Liver (tissue), 9 donors: Measurements from ENCODE around the gene INO80B. TPM values are rescaled to one million over a fixed set of nuclear protein-coding genes. Genes with fewer than 3 reads are reported as not detected.

Experiments used
- DNase-seq: peaks from one replicate; pipeline ENCODE4 v3.0.0-alpha.2; 2017; ENCODE audit warnings: low spot score
- H3K27ac ChIP-seq, 2 donors: one replicate each; pipeline ENCODE4 v1.7.0; 2013; ENCODE audit warnings: inconsistent platforms in 2 of 2, low read length in 2 of 2, control low read depth in 1 of 2, low read depth in 1 of 2, mild to moderate bottlenecking in 1 of 2
- H3K27me3 ChIP-seq, 4 donors: one replicate each; pipeline versions ENCODE4 v1.6.1 to v1.7.0; 2013; ENCODE audit warnings: low read length in 3 of 4, inconsistent platforms in 1 of 4, mild to moderate bottlenecking in 1 of 4, moderate library complexity in 1 of 4; ENCODE audit not compliant: control insufficient read depth in 4 of 4, insufficient read depth in 4 of 4
- H3K36me3 ChIP-seq, 4 donors: one replicate each; pipeline versions ENCODE4 v1.6.1 to v1.7.0; 2013; ENCODE audit warnings: low read length in 3 of 4, mild to moderate bottlenecking in 3 of 4, low read depth in 1 of 4, moderate library complexity in 1 of 4; ENCODE audit not compliant: control insufficient read depth in 4 of 4, insufficient read depth in 3 of 4
- H3K4me1 ChIP-seq, 4 donors: one replicate each; pipeline versions ENCODE4 v1.6.1 to v1.7.0; 2013; ENCODE audit warnings: low read length in 3 of 4, mild to moderate bottlenecking in 3 of 4, moderate library complexity in 1 of 4; ENCODE audit not compliant: control insufficient read depth in 4 of 4, insufficient read depth in 4 of 4
- H3K4me3 ChIP-seq, 3 donors: one replicate each; pipeline versions ENCODE4 v1.6.1 to v1.7.0; 2013; ENCODE audit warnings: low read length in 3 of 3, control low read depth in 1 of 3, low read depth in 1 of 3, mild to moderate bottlenecking in 1 of 3
- H3K9ac ChIP-seq, 2 donors: one replicate each; pipeline ENCODE4 v1.7.0; 2013; ENCODE audit warnings: low read length in 2 of 2, mild to moderate bottlenecking in 2 of 2, moderate library complexity in 2 of 2, control low read depth in 1 of 2, low read depth in 1 of 2
- H3K9me3 ChIP-seq, 4 donors: one replicate each; pipeline versions ENCODE4 v1.6.1 to v1.7.0; 2013; ENCODE audit warnings: low read length in 3 of 4; ENCODE audit not compliant: control insufficient read depth in 4 of 4
- ATF3 ChIP-seq: IDR thresholded peaks from 2 replicates; pipeline ENCODE4 v1.6.1; 2016; ENCODE audit warnings: antibody characterized with exemption
- CTCF ChIP-seq: fragments of 150-350 bp; IDR thresholded peaks from 2 replicates; pipeline ENCODE4 v1.5.1; 2017; ENCODE audit warnings: improper control_type of control experiment, low read depth, low read length; ENCODE audit not compliant: missing input control
- EGR1 ChIP-seq, 2 donors: IDR thresholded peaks; 2 replicates each; pipeline ENCODE4 v1.6.1; 2016 to 2018; ENCODE audit warnings: antibody characterized with exemption in 2 of 2, low read depth in 2 of 2
- FOXA1 ChIP-seq: IDR thresholded peaks from 2 replicates; pipeline ENCODE4 v1.6.1; 2016; ENCODE audit warnings: antibody characterized with exemption
- FOXA2 ChIP-seq: IDR thresholded peaks from 2 replicates; pipeline ENCODE4 v1.6.1; 2016; ENCODE audit warnings: antibody characterized with exemption
- GABPA ChIP-seq, 2 donors: IDR thresholded peaks in 1 of 2; conservative IDR thresholded peaks in 1 of 2; 2 replicates each; pipeline ENCODE4 v1.6.1; 2016; ENCODE audit warnings: antibody characterized with exemption in 2 of 2, mild to moderate bottlenecking in 1 of 2, moderate library complexity in 1 of 2
- HNF4A ChIP-seq, 2 donors: conservative IDR thresholded peaks; 2 replicates each; pipeline ENCODE4 v1.6.1; 2016; ENCODE audit warnings: antibody characterized with exemption in 2 of 2, mild to moderate bottlenecking in 2 of 2
- HNF4G ChIP-seq: IDR thresholded peaks from 2 replicates; pipeline ENCODE4 v1.6.1; 2016; ENCODE audit warnings: antibody characterized with exemption
- JUND ChIP-seq, 2 donors: IDR thresholded peaks; 2 replicates each; pipeline ENCODE4 v1.6.1; 2016; ENCODE audit warnings: antibody characterized with exemption in 2 of 2
- MAX ChIP-seq: IDR thresholded peaks from 2 replicates; pipeline ENCODE4 v1.6.1; 2016; ENCODE audit warnings: antibody characterized with exemption
- NR2F2 ChIP-seq: IDR thresholded peaks from 2 replicates; pipeline ENCODE4 v1.6.1; 2016; ENCODE audit warnings: antibody characterized with exemption
- RAD21 ChIP-seq, 2 donors: IDR thresholded peaks; 2 replicates each; pipeline ENCODE4 v1.6.1; 2016; ENCODE audit warnings: antibody characterized with exemption in 2 of 2, mild to moderate bottlenecking in 2 of 2
- REST ChIP-seq: IDR thresholded peaks from 2 replicates; pipeline ENCODE4 v1.6.1; 2016; ENCODE audit warnings: antibody characterized with exemption, mild to moderate bottlenecking
- RXRA ChIP-seq, 2 donors: IDR thresholded peaks; 2 replicates each; pipeline ENCODE4 v1.6.1; 2017 to 2018; ENCODE audit warnings: antibody characterized with exemption in 2 of 2, mild to moderate bottlenecking in 1 of 2
- SP1 ChIP-seq: IDR thresholded peaks from 2 replicates; pipeline ENCODE4 v1.6.1; 2018; ENCODE audit warnings: antibody characterized with exemption, mild to moderate bottlenecking
- TAF1 ChIP-seq: conservative IDR thresholded peaks from 2 replicates; pipeline ENCODE4 v1.6.1; 2016; ENCODE audit warnings: antibody characterized with exemption, mild to moderate bottlenecking
- YY1 ChIP-seq: IDR thresholded peaks from 2 replicates; pipeline ENCODE4 v1.6.1; 2016; ENCODE audit warnings: antibody characterized with exemption, mild to moderate bottlenecking
- ZBTB33 ChIP-seq: IDR thresholded peaks from 2 replicates; pipeline ENCODE4 v1.6.1; 2016; ENCODE audit warnings: antibody characterized with exemption
- WGBS: extraction: QIAGEN DNeasy Blood & Tissue Kit; methylation state at CpG from one replicate; pipeline ENCODE4 v1.1.7; 2013; 5-methylcytosine and 5-hydroxymethylcytosine counted together
- polyA plus RNA-seq, 2 donors: library from polyadenylated mRNA; stranded (reverse) in 1 of 2; unstranded in 1 of 2; fragments of 200-250 nt in 1 of 2; fragments of >200 nt in 1 of 2; fragmentation: Nextera tagmentation in 1 of 2; extraction: Ambion mirVana in 1 of 2; gene quantifications; one replicate each; pipeline versions ENCODE4 v1.2.1 to v1.2.3, GENCODE V29; 2013 to 2015
- total RNA-seq, 2 donors: library from RNA; depleted of rRNA; stranded (reverse); fragments of >200 nt; gene quantifications; one replicate each; pipeline ENCODE4 v1.2.3, GENCODE V29; 2014
- donor health status: healthy.
- donor health status: healthy.
- donor health status: healthy.
- donor health status: healthy.
- donor health status: healthy.

The INO80B gene
- total and polyA plus RNA-seq, 4 donors, result 2.7 to 14.8 (median 10.5) TPM

GRCh38 chr2:74502147-74502719, 47.3 kb downstream of the INO80B start:
- DNase-seq, result peak; percentile 54
- peak; percentile 58 for TF ChIP-seq YY1
- peak; percentile 54 for TF ChIP-seq ZBTB33
- peak; percentile 98 for TF ChIP-seq RXRA (IDR thresholded peaks at IDR 0.05)
- TF ChIP-seq ATF3, result peak; percentile 10
- TF ChIP-seq FOXA2, result no peak
- peak; percentile 84 for TF ChIP-seq SP1
- TF ChIP-seq REST, result peak; percentile 70
- no peak for TF ChIP-seq MAX
- peak; percentile 46 for TF ChIP-seq NR2F2
- peak in 1 of 2 donors; percentile 41 for TF ChIP-seq JUND (IDR thresholded peaks at IDR 0.05)
- TF ChIP-seq EGR1 (IDR thresholded peaks at IDR 0.05; ENCODE audit: low read depth in 2 of 2), result peak in 1 of 2 donors; percentile 56
- peak; percentile 95 to 96 for TF ChIP-seq HNF4A (conservative IDR thresholded peaks at IDR 0.05)
- TF ChIP-seq HNF4G, result peak; percentile 92
- TF ChIP-seq CTCF, result no peak
- peak; percentile 78 for TF ChIP-seq TAF1
- TF ChIP-seq RAD21 (IDR thresholded peaks at IDR 0.05), result no peak
- no peak for TF ChIP-seq FOXA1
- TF ChIP-seq GABPA (IDR thresholded peaks at IDR 0.05 in 1 of 2, conservative IDR thresholded peaks at IDR 0.05 in 1 of 2), result peak in 1 of 2 donors; percentile 78
- no peaks in the 10 kb centered on the region for H3K9me3 ChIP-seq
- no peaks in the 10 kb centered on the region for H3K27me3 ChIP-seq
- H3K4me3 ChIP-seq, result peak overlapping the region; percentile 76 to 97 (median 89)
- peaks cover 22 to 84% (median 71%) of the 10 kb centered on the region in 4 donors for H3K4me1 ChIP-seq
- peaks cover 0 to 6% (median 4%) of the 10 kb centered on the region in 4 donors for H3K36me3 ChIP-seq
- H3K27ac ChIP-seq, result peak overlapping the region; percentile 87 to 93
- H3K9ac ChIP-seq, result peak overlapping the region; percentile 69 to 71
- WGBS, result 9% methylated on average over 32 of the region's 32 CpGs
